ENCODE data around the gene FBXL12. TPM values are rescaled to one million over a fixed set of nuclear protein-coding genes. Genes with fewer than 3 reads are reported as not detected.

FBXL12 gene
- total RNA-seq, 4 donors from 2014 or later, result 39.8 to 87.9 (median 70.8) TPM

DNA sequence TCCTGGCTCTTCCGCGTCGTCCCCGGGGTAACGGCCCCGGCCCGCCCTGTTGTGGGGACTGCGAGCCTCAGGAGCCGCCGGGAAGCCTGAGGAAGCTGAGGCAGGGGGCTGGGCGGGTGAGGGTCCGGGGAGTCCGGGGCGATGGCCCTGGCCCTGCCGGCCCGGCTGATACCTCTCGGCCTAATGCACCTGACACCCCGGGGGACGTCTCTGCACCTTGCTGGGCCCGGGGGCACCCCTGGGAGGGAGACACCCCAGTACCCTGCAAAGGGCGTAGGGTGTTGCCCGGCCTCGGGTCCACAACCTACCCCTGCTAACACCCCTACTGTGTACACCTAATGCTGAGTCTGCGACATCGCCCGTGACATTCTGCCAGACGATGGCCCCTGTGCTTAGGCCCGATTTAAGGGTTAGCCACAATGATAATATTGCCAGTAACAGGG, 16.6 kb upstream of the FBXL12 start:
- Histone ChIP-seq H3K4me1 (peaks cover 0 to 17% (median 7%) of the 10 kb centered on the region in 4 donors), H3K27ac (peak overlapping the region; percentile 69 to 83 (median 76)), H3K27me3 (no peaks in the 10 kb centered on the region), H3K9me3 (no peaks in the 10 kb centered on the region), H3K4me3 (peak overlapping the region; percentile 90 to 100 (median 94)), H3K36me3 (peaks cover 0 to 24% (median 0%) of the 10 kb centered on the region in 3 donors)
- no peak for DNase-seq
- TF ChIP-seq POLR2A (IDR thresholded peaks at IDR 0.05), result no peak
- TF ChIP-seq, protein P1, sequence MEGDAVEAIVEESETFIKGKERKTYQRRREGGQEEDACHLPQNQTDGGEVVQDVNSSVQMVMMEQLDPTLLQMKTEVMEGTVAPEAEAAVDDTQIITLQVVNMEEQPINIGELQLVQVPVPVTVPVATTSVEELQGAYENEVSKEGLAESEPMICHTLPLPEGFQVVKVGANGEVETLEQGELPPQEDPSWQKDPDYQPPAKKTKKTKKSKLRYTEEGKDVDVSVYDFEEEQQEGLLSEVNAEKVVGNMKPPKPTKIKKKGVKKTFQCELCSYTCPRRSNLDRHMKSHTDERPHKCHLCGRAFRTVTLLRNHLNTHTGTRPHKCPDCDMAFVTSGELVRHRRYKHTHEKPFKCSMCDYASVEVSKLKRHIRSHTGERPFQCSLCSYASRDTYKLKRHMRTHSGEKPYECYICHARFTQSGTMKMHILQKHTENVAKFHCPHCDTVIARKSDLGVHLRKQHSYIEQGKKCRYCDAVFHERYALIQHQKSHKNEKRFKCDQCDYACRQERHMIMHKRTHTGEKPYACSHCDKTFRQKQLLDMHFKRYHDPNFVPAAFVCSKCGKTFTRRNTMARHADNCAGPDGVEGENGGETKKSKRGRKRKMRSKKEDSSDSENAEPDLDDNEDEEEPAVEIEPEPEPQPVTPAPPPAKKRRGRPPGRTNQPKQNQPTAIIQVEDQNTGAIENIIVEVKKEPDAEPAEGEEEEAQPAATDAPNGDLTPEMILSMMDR (IDR thresholded peaks at IDR 0.05), result no peak

DNA sequence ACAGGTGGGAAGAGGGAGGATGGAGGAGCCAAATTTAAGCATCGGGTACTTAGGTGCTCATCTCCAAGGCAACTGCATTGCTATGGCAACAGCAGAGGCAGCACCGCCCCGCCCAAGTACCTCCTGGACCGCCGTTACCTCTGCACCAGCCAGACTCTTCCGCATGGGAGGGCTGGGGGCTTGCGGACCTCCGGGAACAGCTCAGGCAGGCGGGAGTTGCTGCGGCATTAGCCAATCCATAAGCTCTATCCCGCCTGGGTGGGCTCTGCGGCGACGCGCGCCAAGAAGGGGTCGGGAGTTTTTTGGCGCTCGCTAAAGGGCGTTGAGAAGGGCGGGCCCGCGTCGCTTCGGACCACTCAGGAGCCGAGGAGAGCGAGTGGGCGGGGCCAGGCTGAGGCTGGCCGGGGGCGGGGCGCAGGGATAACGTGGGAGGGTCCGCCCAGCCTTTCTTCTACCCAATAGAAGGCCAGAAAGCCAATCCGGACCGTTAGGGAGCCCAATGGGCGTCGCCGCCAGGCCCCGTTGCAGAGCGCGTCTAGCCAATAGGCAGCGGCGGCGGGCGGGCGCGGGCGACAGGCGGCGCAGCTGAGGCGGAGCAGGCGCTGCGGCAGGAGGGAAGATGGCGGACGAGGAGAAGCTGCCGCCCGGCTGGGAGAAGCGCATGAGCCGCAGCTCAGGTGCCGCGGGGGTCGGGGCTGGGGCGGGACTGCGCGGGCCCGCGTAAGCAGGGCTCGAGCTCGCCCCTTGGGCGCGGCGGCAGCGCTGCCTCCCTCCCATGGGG, 16.0 kb upstream of the FBXL12 start, which contains the start of gene PIN1:
PIN1 (plus strand) TSS at position 593 of the 781 bp plus-strand sequence; CDS start at position 620, 27 bp downstream.
- Histone ChIP-seq H3K36me3 (peaks cover 0 to 24% (median 0%) of the 10 kb centered on the region in 3 donors), H3K27ac (peak within 1 kb of the TSS; percentile 69 to 83 (median 76)), H3K27me3 (no peaks in the 10 kb centered on the region), H3K4me1 (peaks cover 0 to 17% (median 7%) of the 10 kb centered on the region in 4 donors), H3K4me3 (peak within 1 kb of the TSS; percentile 90 to 100 (median 94)), H3K9me3 (no peaks in the 10 kb centered on the region)
- TF ChIP-seq, protein P1 (IDR thresholded peaks at IDR 0.05), result peak; percentile 28 to 81 (median 68)
- TF ChIP-seq POLR2A (IDR thresholded peaks at IDR 0.05), result peak in 1 of 2 donors; percentile 41
- DNase-seq, result peak; percentile 99 to 100 (median 100)

DNA sequence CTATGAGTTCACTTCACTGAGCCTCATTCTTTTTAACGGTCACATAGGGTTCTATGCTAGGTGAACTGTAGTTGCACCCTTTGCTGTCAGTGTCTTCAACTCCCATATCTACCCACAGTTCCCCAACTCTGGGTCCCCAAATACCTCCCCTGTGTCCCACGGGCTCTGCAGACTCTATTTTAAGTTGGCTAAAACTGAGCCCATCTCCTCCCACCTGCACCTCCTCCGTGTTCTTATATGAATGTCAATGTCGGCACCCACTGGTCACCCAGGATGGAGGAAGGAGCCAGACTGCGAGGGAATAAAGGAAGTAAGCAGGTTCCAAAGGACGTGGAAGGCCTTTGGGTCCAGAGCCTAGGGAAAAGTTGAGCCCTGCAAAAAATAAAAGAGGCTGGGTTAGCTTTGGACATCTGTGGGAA, 15.4 kb upstream of the FBXL12 start:
- DNase-seq, result no peak
- H3K4me1 ChIP-seq, result peaks cover 0 to 17% (median 7%) of the 10 kb centered on the region in 4 donors
- H3K4me3 ChIP-seq, result peak overlapping the region; percentile 90 to 100 (median 94)
- TF ChIP-seq, protein P1 (IDR thresholded peaks at IDR 0.05), result no peak
- TF ChIP-seq POLR2A (IDR thresholded peaks at IDR 0.05), result no peak
- peaks cover 0 to 24% (median 0%) of the 10 kb centered on the region in 3 donors for H3K36me3 ChIP-seq
- H3K27me3 ChIP-seq, result no peaks in the 10 kb centered on the region
- H3K9me3 ChIP-seq, result no peaks in the 10 kb centered on the region
- H3K27ac ChIP-seq, result peak overlapping the region in 2 of 4 donors; percentile 52 to 83

DNA sequence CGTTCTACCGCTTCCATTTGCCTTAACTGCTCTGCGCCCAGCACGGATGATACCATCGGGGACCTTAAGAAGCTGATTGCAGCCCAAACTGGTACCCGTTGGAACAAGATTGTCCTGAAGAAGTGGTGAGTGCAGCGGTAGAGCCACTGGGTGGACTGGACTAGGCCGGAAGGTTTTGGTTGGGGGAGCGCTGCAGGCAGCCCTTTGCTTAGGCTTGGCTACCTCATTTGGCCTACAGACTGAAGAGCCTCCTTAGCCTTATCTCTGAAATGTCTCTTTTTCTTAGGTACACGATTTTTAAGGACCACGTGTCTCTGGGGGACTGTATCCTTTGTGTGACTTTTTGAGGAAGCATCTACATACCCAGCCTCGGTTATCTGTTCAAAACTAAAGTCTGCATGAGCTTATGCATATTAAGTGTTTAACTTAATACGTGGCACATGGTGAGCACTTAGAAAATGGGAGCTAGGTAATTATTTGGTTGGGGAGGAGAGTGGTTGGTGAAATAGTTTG, 9.7 kb upstream of the FBXL12 start:
- TF ChIP-seq POLR2A (IDR thresholded peaks at IDR 0.05), result no peak
- TF ChIP-seq, protein P1 (IDR thresholded peaks at IDR 0.05), result no peak
- Histone ChIP-seq H3K4me1 (peaks cover 0 to 27% (median 7%) of the 10 kb centered on the region in 4 donors), H3K27me3 (no peaks in the 10 kb centered on the region)

DNA sequence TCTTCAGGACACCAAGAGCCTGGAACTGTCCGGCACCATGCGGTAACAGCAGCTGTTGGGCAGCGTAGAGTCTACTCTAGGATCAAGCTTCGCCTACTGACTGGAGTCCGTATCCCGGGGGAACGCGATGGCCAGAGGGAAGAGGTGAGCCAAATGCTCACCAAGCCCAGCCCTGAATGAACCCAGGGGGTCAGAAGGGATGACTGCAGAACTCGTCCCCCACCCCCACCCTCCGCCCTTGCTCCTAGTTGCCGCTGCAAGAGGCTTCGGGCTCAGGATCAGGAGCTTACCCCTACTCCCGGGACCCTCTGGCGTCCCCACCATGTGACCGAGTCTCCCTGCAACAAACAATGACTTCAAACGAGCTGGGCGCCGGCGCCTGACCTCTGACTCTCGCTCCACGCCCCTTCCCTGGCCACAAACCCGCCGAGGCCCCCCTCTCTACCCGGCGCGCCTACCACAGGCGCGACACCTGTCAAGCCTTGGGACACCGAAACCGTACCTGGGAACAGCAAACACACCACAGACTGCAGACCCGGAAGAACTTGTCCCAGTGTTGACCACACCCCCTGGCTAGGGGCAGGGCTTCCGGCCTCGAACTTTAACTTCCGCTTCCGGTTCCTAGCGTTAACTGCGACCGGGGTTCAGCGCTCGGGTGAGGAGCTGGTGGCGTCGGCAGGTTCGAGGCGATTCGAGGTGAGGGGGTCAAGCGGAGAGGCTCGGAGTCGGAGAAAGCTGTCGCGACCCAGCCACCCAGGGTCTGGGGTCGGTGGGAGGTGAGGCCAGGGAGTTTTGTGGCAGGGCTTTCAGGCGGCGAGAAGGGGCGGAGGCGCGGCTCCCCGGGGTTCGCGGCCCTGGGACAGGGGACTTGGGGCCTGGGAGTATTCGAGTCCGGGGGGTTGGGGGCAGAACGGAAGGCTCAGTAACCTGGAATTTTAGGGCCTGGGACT, 8.7 kb upstream of the FBXL12 start, which contains the start of gene UBL5:
UBL5 (plus strand) TSS at position 630 of the 950 bp plus-strand sequence. CDS start 420 bp downstream, outside the sequence.
- DNase-seq, result peak; percentile 89 to 96 (median 93)
- peak; percentile 83 to 96 for TF ChIP-seq POLR2A (IDR thresholded peaks at IDR 0.05)
- TF ChIP-seq, protein P1 (IDR thresholded peaks at IDR 0.05), result no peak
- Histone ChIP-seq H3K36me3 (peaks cover 0 to 12% (median 0%) of the 10 kb centered on the region in 3 donors), H3K27me3 (no peaks in the 10 kb centered on the region), H3K27ac (peak within 1 kb of the TSS; percentile 74 to 92 (median 87)), H3K9me3 (no peaks in the 10 kb centered on the region), H3K4me1 (peaks cover 0 to 27% (median 7%) of the 10 kb centered on the region in 4 donors), H3K4me3 (peak within 1 kb of the TSS; percentile 78 to 93 (median 87))

More for the DNA sequence above, 9.7 kb upstream of the FBXL12 start:
- Histone ChIP-seq H3K27ac (peak overlapping the region in 2 of 4 donors; percentile 88 to 92), H3K4me3 (peak overlapping the region; percentile 78 to 93 (median 87)), H3K9me3 (no peaks in the 10 kb centered on the region), H3K36me3 (peaks cover 0 to 12% (median 0%) of the 10 kb centered on the region in 3 donors)
- no peak for DNase-seq

Data from Peyer's patch (tissue), 4 donors.